GM18499 (cell line): ENCODE measurements around the gene KIF26B.

Experiments
- ATAC-seq: cut with Tn5 transposase; IDR thresholded peaks from one replicate; pipeline ENCODE4 v1.9.1; 2021; ENCODE audit warnings: moderate number of reproducible peaks; ENCODE audit not compliant: insufficient read depth, unreplicated experiment

The KIF26B gene

GRCh38 chr1:245166471-245166885 is 11.7 kb downstream of the KIF26B start:
- no peak for ATAC-seq

- ATAC-seq, result no peak
These were observed 13.3 kb downstream of the KIF26B start for GRCh38 chr1:245168086-245168485.

- no peak for ATAC-seq
These were observed 14.1 kb downstream of the KIF26B start for GRCh38 chr1:245168906-245169305.

- no peak for ATAC-seq
These were observed 14.6 kb downstream of the KIF26B start for GRCh38 chr1:245169376-245169775.

- ATAC-seq, result no peak
These were observed 17.2 kb downstream of the KIF26B start for GRCh38 chr1:245172026-245172425.

- ATAC-seq, result no peak
These were observed 18.0 kb downstream of the KIF26B start for GRCh38 chr1:245172829-245173228.

- ATAC-seq, result no peak
These were observed 18.8 kb downstream of the KIF26B start for GRCh38 chr1:245173446-245174211.

GRCh38 chr1:245177071-245177900 is 22.5 kb downstream of the KIF26B start:
- ATAC-seq, result no peak

- no peak for ATAC-seq
These were observed 24.9 kb downstream of the KIF26B start for GRCh38 chr1:245179706-245180105.

- ATAC-seq, result no peak
These were observed 25.8 kb downstream of the KIF26B start for GRCh38 chr1:245180496-245181157.

GRCh38 chr1:245181158-245181517 is 26.4 kb downstream of the KIF26B start:
- no peak for ATAC-seq

- no peak for ATAC-seq
These were observed 27.2 kb downstream of the KIF26B start for GRCh38 chr1:245182028-245182427.

GRCh38 chr1:245183429-245183828 is 28.6 kb downstream of the KIF26B start:
- ATAC-seq, result no peak

- ATAC-seq, result no peak
These were observed 30.0 kb downstream of the KIF26B start for GRCh38 chr1:245184779-245185178.

GRCh38 chr1:245188403-245188802 is 33.6 kb downstream of the KIF26B start:
- ATAC-seq, result no peak

- no peak for ATAC-seq
These were observed 40.6 kb downstream of the KIF26B start for GRCh38 chr1:245195398-245195797.

- no peak for ATAC-seq
These were observed 42.3 kb downstream of the KIF26B start for GRCh38 chr1:245197121-245197520.

- ATAC-seq, result no peak
These were observed 43.2 kb downstream of the KIF26B start for GRCh38 chr1:245197911-245198379.

- no peak for ATAC-seq
These were observed 44.1 kb downstream of the KIF26B start for GRCh38 chr1:245198748-245199516.

GRCh38 chr1:245200146-245200545 is 45.4 kb downstream of the KIF26B start:
- ATAC-seq, result no peak
